Lower leg skin (tissue), 3 donors: ENCODE data around the gene GBF1.

Experiments
- POLR2A ChIP-seq, 2 donors: fragments of 450-650 bp; IDR thresholded peaks; one replicate each; pipeline ENCODE4 v1.6.1; 2016 to 2017; ENCODE audit warnings: antibody characterized with exemption in 2 of 2, mild to moderate bottlenecking in 1 of 2, moderate library complexity in 1 of 2
- TF ChIP-seq, protein P1 (sequence below), 3 donors: fragments of 450-650 bp; IDR thresholded peaks; one replicate each; pipeline ENCODE4 v1.5.1; 2016; ENCODE audit warnings: antibody characterized with exemption in 3 of 3, mild to moderate bottlenecking in 3 of 3, moderate library complexity in 2 of 3

DNA sequence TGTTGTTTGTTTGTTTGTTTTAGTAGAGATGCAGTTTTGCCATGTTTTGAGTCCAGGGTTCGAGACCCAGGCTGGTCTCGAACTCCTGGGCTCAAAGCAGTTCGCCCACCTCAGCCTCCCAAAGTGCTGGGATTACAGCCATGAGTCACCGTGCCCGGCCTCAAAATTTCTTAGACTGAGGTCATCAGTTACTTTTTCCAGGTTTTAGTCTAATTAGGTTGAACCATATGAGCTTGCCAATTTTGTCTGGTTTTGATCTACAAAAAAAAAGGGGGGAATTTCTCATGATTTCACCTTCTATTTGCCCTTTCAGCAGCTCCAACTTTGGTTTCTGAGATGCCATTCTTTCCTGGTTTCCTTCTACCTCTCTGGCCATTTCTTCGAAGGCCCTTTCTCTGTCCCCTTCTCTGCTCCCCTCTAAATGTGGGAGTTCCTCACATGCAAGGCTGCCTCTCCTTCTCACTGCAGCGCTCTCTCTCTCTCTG, 181.5 kb downstream of the GBF1 start:
- TF ChIP-seq POLR2A (IDR thresholded peaks at IDR 0.05), result no peak
- TF ChIP-seq, protein P1, sequence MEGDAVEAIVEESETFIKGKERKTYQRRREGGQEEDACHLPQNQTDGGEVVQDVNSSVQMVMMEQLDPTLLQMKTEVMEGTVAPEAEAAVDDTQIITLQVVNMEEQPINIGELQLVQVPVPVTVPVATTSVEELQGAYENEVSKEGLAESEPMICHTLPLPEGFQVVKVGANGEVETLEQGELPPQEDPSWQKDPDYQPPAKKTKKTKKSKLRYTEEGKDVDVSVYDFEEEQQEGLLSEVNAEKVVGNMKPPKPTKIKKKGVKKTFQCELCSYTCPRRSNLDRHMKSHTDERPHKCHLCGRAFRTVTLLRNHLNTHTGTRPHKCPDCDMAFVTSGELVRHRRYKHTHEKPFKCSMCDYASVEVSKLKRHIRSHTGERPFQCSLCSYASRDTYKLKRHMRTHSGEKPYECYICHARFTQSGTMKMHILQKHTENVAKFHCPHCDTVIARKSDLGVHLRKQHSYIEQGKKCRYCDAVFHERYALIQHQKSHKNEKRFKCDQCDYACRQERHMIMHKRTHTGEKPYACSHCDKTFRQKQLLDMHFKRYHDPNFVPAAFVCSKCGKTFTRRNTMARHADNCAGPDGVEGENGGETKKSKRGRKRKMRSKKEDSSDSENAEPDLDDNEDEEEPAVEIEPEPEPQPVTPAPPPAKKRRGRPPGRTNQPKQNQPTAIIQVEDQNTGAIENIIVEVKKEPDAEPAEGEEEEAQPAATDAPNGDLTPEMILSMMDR (IDR thresholded peaks at IDR 0.05), result no peak
